ENCODE results near the gene RNF7. TPM values are rescaled to one million over a fixed set of nuclear protein-coding genes. Genes with fewer than 3 reads are reported as not detected.
A peak's percentile ranks its signal among the peaks of the same experiment; 100 is the strongest.
"Not testable (repeated sequence)": the region's sequence is repeated elsewhere in the genome, so short reads cannot be mapped to it uniquely, and the experiment has no call there.

The RNF7 gene
- 10 to 100 TPM; 59.2 to 91.8 (median 70.7) TPM for total RNA-seq

GRCh38 chr3:141738022-141738890, at the start of gene RNF7:
RNF7 (plus strand) TSS chr3:141738298; CDS start chr3:141738342, 44 bp downstream.
- peak; percentile 91 to 98 for DNase-seq
- Histone ChIP-seq H3K27me3 (no peaks in the 10 kb centered on the region), H3K4me1 (no peaks in the 10 kb centered on the region), H3K27ac (peak within 1 kb of the TSS; percentile 91 to 93), H3K36me3 (no peaks in the 10 kb centered on the region), H3K9me3 (no peaks in the 10 kb centered on the region), H3K4me3 (peak within 1 kb of the TSS; percentile 77 to 90)
- TF ChIP-seq CTCF (IDR thresholded peaks at IDR 0.05) (peak; percentile 86 to 98 (median 94)), POLR2A (IDR thresholded peaks at IDR 0.05) (peak; percentile 79 to 81)
- intact Hi-C loops (cut with DNase I; ENCODE audit: low total_unique reads): no loop called here

- Histone ChIP-seq H3K9me3 (no peaks in the 10 kb centered on the region), H3K4me1 (no peaks in the 10 kb centered on the region), H3K4me3 (no peak overlapping the region), H3K27ac (no peak overlapping the region), H3K27me3 (no peaks in the 10 kb centered on the region), H3K36me3 (no peaks in the 10 kb centered on the region)
- intact Hi-C loops (cut with DNase I; ENCODE audit: low total_unique reads): no loop called here
- TF ChIP-seq POLR2A (IDR thresholded peaks at IDR 0.05) (no peak), CTCF (IDR thresholded peaks at IDR 0.05) (no peak)
- no peak for DNase-seq
These were observed 47.5 kb upstream of the RNF7 start for GRCh38 chr3:141690431-141691072.

GRCh38 chr3:141691471-141691870, 46.6 kb upstream of the RNF7 start:
- H3K4me3 ChIP-seq; H3K27ac ChIP-seq; H3K36me3 ChIP-seq; H3K27me3 ChIP-seq; DNase-seq; H3K9me3 ChIP-seq; intact Hi-C loops (cut with DNase I; ENCODE audit: low total_unique reads); H3K4me1 ChIP-seq: not testable (repeated sequence)

GRCh38 chr3:141692973-141693372, 45.1 kb upstream of the RNF7 start:
- H3K27me3 ChIP-seq; H3K36me3 ChIP-seq; DNase-seq; H3K4me1 ChIP-seq; H3K4me3 ChIP-seq; H3K27ac ChIP-seq; intact Hi-C loops (cut with DNase I; ENCODE audit: low total_unique reads); H3K9me3 ChIP-seq: not testable (repeated sequence)

GRCh38 chr3:141699324-141699723, 38.8 kb upstream of the RNF7 start:
- intact Hi-C loops (cut with DNase I; ENCODE audit: low total_unique reads): no loop called here
- no peaks in the 10 kb centered on the region for H3K4me1 ChIP-seq

More at GRCh38 chr3:141699324-141699723, 38.8 kb upstream of the RNF7 start:
- Histone ChIP-seq H3K27ac (no peak overlapping the region), H3K4me3 (no peak overlapping the region), H3K9me3 (no peaks in the 10 kb centered on the region), H3K36me3 (no peaks in the 10 kb centered on the region), H3K27me3 (no peaks in the 10 kb centered on the region)
- TF ChIP-seq CTCF (IDR thresholded peaks at IDR 0.05) (no peak), POLR2A (IDR thresholded peaks at IDR 0.05) (no peak)
- no peak for DNase-seq
